GM18502 (cell line): Measurements from ENCODE around the gene PLEKHH1.
A peak's percentile ranks its signal among the peaks of the same experiment; 100 is the strongest.

ENCODE experiments used
- ATAC-seq: cut with Tn5 transposase; IDR thresholded peaks from one replicate; pipeline ENCODE4 v1.9.1; 2021; ENCODE audit warnings: mild to moderate bottlenecking; ENCODE audit not compliant: unreplicated experiment, poor library complexity

PLEKHH1 gene

GRCh38 chr14:67508956-67509355 lies 24.1 kb upstream of the PLEKHH1 start:
- no peak for ATAC-seq

GRCh38 chr14:67510121-67510520 lies 23.0 kb upstream of the PLEKHH1 start:
- no peak for ATAC-seq

- no peak for ATAC-seq
These were observed 22.3 kb upstream of the PLEKHH1 start for GRCh38 chr14:67510836-67511235.

GRCh38 chr14:67512463-67513310 lies 20.4 kb upstream of the PLEKHH1 start:
- ATAC-seq = no peak

- ATAC-seq = no peak
These were observed 19.4 kb upstream of the PLEKHH1 start for GRCh38 chr14:67513631-67514108.

DNA sequence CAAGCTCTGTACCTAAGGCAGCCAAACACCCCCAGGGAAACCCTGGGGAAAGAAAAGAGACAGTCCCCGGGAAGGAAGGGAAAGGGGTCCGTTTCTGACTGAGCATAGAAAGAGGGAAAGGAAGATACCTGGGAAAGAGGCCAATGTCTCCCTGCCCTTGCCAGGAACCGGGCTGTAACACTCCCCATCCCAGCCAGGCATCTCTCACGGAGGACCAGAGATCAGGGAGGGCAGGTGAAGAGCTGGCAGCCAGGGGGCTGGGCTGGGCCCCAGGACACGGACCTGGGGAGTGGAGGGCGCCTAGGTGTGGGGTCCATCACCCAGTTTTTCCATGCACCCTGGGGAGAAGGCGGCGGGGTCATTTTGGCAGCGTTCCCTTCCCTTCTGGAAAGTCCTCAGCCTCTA lies 18.9 kb upstream of the PLEKHH1 start:
- no peak for ATAC-seq

DNA sequence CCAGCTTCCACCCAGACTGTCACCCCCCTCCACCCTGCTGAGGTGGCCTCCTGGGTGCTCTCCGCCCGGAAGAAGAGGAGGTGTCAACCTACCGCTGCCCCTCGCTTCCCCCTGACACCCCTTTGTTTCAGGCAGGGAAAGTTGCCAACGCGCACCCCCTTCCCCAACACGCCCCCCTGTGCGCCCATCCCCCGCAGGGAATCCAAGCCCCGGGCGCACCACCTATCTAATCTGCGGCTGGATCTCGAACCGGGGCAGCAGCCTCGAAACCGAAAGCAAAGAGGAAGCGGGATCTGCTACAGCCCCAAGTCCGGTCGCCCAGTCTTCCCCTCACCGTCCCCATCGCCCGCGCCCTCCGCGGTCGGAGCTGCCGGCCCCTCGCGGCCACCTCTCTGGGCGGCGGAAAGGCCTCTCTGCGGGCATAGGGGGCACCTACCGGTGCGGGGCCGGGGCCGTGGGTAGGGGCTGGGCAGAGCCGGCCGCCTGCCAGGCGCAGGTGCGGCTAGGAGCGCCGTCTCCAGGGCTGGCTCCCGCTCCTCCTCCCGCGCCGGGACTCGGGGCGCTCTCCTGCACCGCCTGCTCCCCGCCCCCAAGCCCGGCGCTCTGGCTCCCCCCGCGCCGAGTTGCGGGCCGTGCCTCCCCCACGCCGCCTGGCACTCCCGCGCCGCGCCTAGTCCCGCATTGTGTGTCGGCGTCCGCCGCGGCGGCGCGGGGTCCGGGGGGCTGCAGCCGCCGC lies 18.3 kb upstream of the PLEKHH1 start:
- peak; percentile 65 for ATAC-seq

GRCh38 chr14:67515386-67516079 lies 17.6 kb upstream of the PLEKHH1 start:
- peak; percentile 68 for ATAC-seq

DNA sequence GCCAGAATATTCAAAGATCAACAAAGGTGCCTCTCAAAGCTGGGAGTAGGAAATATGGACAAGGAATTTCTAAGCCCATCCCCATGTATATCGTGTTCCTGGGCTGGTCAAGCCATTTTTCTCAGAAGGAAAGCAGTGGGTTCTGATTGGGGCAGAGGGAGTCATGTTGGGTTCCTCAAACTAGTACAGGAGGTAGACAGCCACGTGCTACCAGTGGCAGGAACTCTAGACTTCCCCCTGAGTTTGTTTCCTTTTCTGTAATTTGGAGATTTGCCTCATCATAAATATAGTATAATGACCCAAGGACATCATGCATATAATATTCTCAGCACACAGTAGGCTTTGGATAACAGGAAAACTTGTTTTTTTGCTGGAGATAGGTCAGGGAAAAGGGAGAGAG lies 16.4 kb upstream of the PLEKHH1 start:
- no peak for ATAC-seq

GRCh38 chr14:67517083-67517482 lies 16.0 kb upstream of the PLEKHH1 start:
- ATAC-seq = no peak

GRCh38 chr14:67519406-67519805 lies 13.7 kb upstream of the PLEKHH1 start:
- ATAC-seq = no peak

DNA sequence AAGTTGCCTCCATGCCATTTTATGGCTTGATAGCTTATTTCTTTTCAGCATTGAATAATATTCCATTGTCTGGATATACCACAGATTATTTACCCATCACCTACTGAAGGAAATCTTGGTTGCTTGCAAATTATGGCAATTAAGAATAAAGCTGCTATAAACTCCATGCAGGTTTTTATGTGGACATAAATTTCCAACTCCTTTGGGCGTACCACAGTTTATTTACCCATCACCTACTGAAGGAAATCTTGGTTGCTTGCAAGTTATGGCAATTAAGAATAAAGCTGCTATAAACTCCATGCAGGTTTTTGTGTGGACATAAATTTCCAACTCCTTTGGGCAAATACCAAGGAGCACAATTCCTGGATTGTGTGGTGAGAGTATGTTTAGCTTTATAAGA lies 12.6 kb upstream of the PLEKHH1 start:
- ATAC-seq = no peak

DNA sequence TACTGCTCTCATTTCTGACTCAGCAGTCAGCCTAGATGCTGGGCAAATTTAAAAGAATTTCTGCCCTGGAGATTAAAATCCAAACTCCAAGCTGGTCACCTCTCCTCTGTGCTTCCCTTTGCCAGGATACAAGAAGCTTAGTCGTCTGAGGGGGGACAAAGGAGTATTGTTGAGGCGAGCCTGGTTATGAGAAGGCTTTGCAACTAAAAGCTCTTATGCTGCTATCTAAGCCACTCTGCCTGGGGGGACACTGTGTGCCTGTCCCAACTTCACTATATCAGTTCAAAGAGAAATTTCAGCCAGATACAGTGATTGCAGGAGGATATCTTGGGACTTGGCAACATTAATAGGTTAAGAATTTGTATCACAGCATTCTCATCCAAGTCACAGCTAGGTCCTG lies 10.8 kb upstream of the PLEKHH1 start:
- no peak for ATAC-seq

DNA sequence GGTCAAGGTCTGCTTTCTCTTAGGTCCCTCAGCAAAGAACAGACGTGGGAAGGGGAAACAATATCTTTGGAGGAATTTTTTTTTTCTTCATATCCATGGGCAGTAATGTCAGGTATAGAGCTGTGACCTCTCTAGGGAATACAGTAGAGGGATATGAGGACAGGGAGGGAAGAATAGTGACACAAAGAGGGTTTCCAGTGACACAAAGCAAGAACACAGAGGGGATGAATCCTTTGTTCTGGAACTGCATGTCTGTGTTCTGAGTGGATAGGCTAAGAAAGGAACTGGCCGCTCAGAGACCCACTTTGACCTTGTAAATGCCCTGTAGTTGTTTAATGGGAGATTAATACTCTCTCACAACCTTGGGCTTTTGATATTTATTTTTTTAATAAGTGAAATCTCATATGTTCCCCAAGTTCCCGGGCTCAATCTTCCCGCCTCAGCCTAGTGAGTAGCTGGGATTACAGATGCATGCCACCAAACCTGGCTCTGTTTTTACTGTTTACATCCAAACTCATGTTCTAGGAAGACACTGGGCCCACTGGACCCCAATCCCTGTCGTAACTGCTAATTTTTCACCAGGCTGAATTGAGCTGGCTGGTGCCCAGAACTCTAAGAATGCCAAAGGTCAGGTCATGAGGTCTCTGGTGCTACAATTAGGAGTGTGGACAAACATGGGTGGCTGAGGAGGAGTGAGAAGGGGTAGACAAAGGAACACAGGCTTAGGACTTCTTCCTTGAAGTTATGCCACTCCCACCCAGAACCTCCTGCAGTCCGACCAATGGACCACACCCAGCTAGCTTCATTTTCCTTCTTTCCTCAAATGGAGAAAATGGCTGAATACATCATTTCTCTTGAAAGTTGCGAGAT lies 9.1 kb upstream of the PLEKHH1 start:
- no peak for ATAC-seq

DNA sequence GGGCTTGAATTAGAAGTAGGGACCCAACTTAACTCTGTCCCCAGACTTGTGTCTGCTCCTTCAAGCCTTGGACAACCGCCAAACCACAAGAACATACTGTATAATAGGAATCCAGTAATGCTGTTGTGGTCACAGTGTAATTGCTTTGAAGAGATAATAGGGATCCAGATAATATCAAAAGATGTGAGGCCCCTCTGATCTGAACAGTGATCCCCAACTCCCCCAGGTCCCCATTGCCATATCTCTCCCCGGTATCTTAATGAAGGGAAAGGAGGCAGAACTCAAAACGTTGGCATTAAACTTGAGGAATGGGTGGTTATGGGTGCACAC lies 8.5 kb upstream of the PLEKHH1 start:
- ATAC-seq = no peak

DNA sequence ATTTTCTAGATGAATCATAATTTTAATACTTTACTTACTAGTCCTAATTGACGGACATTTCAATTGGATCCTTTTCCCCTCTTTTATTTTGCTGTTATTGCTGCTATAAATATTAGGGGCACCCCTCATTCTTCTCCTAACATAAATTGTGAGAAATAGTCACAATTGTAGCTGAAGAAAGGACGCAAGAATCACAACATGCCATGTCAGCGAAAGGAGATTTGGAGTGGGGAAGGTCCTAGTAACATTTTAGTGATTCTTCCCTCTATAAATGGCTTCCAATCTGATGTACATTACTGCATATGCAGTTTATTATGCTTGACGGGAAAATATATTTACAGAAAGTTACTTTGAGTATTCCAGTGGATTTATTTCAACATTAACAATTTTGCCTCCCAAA lies 7.7 kb upstream of the PLEKHH1 start:
- no peak for ATAC-seq

DNA sequence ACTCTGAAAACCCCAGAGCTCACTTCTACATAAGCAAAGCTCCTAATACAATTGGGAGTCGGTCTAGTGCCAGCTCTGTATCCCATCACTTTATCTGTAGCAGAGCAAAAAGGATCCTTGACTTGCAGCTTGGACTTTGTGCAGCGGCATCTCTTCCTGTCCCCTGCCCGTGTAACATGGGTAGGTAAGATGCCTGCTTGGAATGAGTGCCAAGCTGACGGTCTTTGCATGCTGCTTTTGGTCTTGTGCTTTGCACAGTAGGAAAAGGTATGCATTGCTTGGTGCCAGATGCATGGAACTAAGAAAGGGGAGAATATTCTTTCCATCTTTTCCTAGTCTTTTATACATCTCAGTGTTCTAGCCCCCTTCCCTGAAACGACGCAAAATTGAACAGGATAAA lies 6.9 kb upstream of the PLEKHH1 start:
- no peak for ATAC-seq

DNA sequence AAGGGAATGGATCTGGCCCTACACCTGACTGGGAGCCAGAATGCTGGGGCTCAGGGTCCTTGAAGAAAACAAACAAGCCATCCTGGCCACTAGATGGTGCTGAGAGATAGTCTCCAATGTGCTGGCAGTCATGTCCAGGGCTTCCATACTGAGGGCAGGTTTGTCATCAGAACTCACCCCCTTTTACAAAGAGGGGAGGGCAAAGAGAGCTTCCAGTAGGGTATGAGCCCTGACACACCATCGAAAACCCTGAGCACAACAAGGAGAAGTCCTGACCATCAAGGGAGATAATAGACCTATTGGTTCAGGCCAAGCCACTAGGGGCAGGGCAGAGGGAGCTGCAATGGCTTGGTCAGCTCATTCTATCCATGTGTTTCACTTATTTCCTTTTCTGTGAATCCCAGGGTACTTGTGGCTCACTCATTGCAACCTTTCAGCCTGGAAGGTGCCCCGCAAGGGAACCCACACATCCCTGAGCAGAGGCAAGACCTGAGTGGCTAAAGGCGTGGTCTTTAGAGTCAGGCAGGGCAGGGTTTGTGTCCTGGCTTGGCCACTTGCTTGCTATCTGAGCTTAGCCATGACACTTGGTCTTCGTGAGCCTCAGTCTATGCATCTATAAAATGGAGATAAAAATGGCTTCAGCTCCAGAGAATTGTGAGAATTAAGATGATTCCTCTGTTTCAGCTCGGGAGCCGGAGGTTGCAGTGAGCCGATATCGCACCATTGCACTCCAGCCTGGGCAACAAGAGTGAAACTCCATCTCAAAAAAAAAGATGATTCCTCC lies 6.2 kb upstream of the PLEKHH1 start:
- ATAC-seq = no peak

GRCh38 chr14:67527756-67528155 lies 5.3 kb upstream of the PLEKHH1 start:
- no peak for ATAC-seq
